IMR-90 (cell line): ENCODE data around the gene RNF217. TPM values are rescaled to one million over a fixed set of nuclear protein-coding genes. Genes with fewer than 3 reads are reported as not detected.
A peak's percentile ranks its signal among the peaks of the same experiment; 100 is the strongest.

Source experiments
- ATAC-seq: fragments of 200-7000 bp; cut with Tn5 transposase; 2 replicates; pipeline ENCODE4 v1.9.1; 2020; ENCODE audit warnings: low read depth, mild to moderate bottlenecking, moderate library complexity
- BruUV-seq: library from RNA; stranded (reverse); fragments of 400-500 nt; replicated peaks from 2 replicates; lab custom pipeline; 2021; lab: Mats Ljungman, UMichigan
- CTCF ChIA-PET: fragments of 300-600 bp; formaldehyde crosslinking; extraction: SDS; loops from one replicate; lab custom pipeline; 2021; ENCODE audit warnings: antibody characterized with exemption; lab: Yijun Ruan, JAX
- POLR2A ChIA-PET: fragments of 300-600 bp; sonication (Branson Sonifier 250); formaldehyde crosslinking; loops from one replicate; lab custom pipeline; 2022; ENCODE audit warnings: antibody characterized with exemption; ENCODE audit not compliant: unreplicated experiment; lab: Charles Lee
- DNase-seq: peaks from one replicate; pipeline ENCODE4 v3.0.0; 2013
- H2AFZ ChIP-seq: replicated peaks from 2 replicates; pipeline ENCODE3; 2013; ENCODE audit warnings: low read length, mild to moderate bottlenecking; ENCODE audit not compliant: poor library complexity
- H2AK5ac ChIP-seq: 2 replicates; pipeline ENCODE4 v1.6.1; 2013; ENCODE audit warnings: low read depth, low read length, inconsistent platforms
- H2AK9ac ChIP-seq: replicated peaks from 2 replicates; pipeline ENCODE3; 2013; ENCODE audit warnings: mild to moderate bottlenecking, low read depth, low read length, moderate library complexity; ENCODE audit not compliant: poor library complexity
- H2BK120ac ChIP-seq: 2 replicates; pipeline ENCODE4 v1.6.1; 2013; ENCODE audit warnings: low read depth, low read length, inconsistent platforms
- H2BK15ac ChIP-seq: 3 replicates; pipeline ENCODE4 v1.6.1; 2013; ENCODE audit warnings: low read depth, low read length, inconsistent platforms
- H2BK20ac ChIP-seq: 2 replicates; pipeline ENCODE4 v1.6.1; 2013; ENCODE audit warnings: low read depth, mild to moderate bottlenecking, inconsistent platforms, low read length, moderate library complexity
- H2BK5ac ChIP-seq: 2 replicates; pipeline ENCODE4 v1.6.1; 2013; ENCODE audit warnings: mild to moderate bottlenecking, low read depth, low read length, inconsistent platforms; ENCODE audit not compliant: poor library complexity, severe bottlenecking
- H3K14ac ChIP-seq: replicated peaks from 2 replicates; pipeline ENCODE4 v1.6.1; 2013; ENCODE audit warnings: low read depth, low read length, inconsistent platforms
- H3K18ac ChIP-seq: 2 replicates; pipeline ENCODE4 v1.6.1; 2013; ENCODE audit warnings: low read depth, low read length, control low read depth
- H3K23ac ChIP-seq: 2 replicates; pipeline ENCODE4 v1.6.1; 2013; ENCODE audit warnings: low read depth, low read length, inconsistent platforms
- H3K27ac ChIP-seq: 2 replicates; pipeline ENCODE4 v1.5.1; 2013; ENCODE audit warnings: mild to moderate bottlenecking, control low read depth, low read length; ENCODE audit not compliant: insufficient read depth
- H3K27me3 ChIP-seq: 2 replicates; pipeline ENCODE4 v1.6.1; 2013; ENCODE audit warnings: low read length; ENCODE audit not compliant: control insufficient read depth, insufficient read depth
- H3K36me3 ChIP-seq: 2 replicates; pipeline ENCODE4 v1.6.1; 2013; ENCODE audit warnings: low read length, mixed read lengths; ENCODE audit not compliant: control insufficient read depth, insufficient read depth
- H3K4ac ChIP-seq: 2 replicates; pipeline ENCODE4 v1.6.1; 2013; ENCODE audit warnings: low read depth, low read length, inconsistent platforms
- H3K4me1 ChIP-seq: 2 replicates; pipeline ENCODE4 v1.6.1; 2013; ENCODE audit warnings: low read length, mixed read lengths; ENCODE audit not compliant: control insufficient read depth, insufficient read depth
- H3K4me2 ChIP-seq: 2 replicates; pipeline ENCODE4 v1.6.1; 2013; ENCODE audit warnings: low read depth, mild to moderate bottlenecking, control low read depth, low read length, moderate library complexity
- H3K4me3 ChIP-seq: 2 replicates; pipeline ENCODE4 v1.5.1; 2013; ENCODE audit warnings: low read depth, mild to moderate bottlenecking, control low read depth, low read length, moderate library complexity; ENCODE audit not compliant: insufficient read depth
- H3K56ac ChIP-seq: 2 replicates; pipeline ENCODE4 v1.6.1; 2013; ENCODE audit warnings: low read length, inconsistent platforms; ENCODE audit not compliant: insufficient read depth; ENCODE audit errors: extremely low read depth
- H3K79me1 ChIP-seq, 2 experiments: 2 replicates each; pipeline ENCODE4 v1.6.1; 2013; ENCODE audit warnings: low read length in 2 of 2, inconsistent platforms in 1 of 2, low read depth in 1 of 2
- H3K9ac ChIP-seq: 2 replicates; pipeline ENCODE4 v1.6.1; 2013; ENCODE audit warnings: low read depth, low read length, control low read depth
- H3K9me1 ChIP-seq: 2 replicates; pipeline ENCODE4 v1.6.1; 2013; ENCODE audit warnings: low read length, inconsistent platforms; ENCODE audit not compliant: insufficient read depth
- H3K9me3 ChIP-seq: 2 replicates; pipeline ENCODE4 v1.6.1; 2013; ENCODE audit warnings: low read length; ENCODE audit not compliant: control insufficient read depth, insufficient read depth
- H4K20me1 ChIP-seq: 2 replicates; pipeline ENCODE4 v1.6.1; 2013; ENCODE audit warnings: low read length, inconsistent platforms; ENCODE audit not compliant: insufficient read depth
- H4K5ac ChIP-seq: 2 replicates; pipeline ENCODE4 v1.6.1; 2013; ENCODE audit warnings: mild to moderate bottlenecking, low read depth, low read length, control low read depth
- H4K8ac ChIP-seq, 2 experiments: 2 replicates each; pipeline ENCODE4 v1.6.1; 2013; ENCODE audit warnings: low read depth in 2 of 2, low read length in 2 of 2, control low read depth in 1 of 2, inconsistent platforms in 1 of 2
- H4K91ac ChIP-seq: 2 replicates; pipeline ENCODE4 v1.6.1; 2013; ENCODE audit warnings: low read depth, low read length, inconsistent platforms; ENCODE audit not compliant: insufficient read depth
- CEBPB ChIP-seq: IDR thresholded peaks from 2 replicates; pipeline ENCODE4 v1.6.1; 2012; ENCODE audit warnings: low read depth, low read length, improper control_type of control experiment
- CTCF ChIP-seq: conservative IDR thresholded peaks from 2 replicates; pipeline ENCODE4 v1.5.1; 2012; ENCODE audit warnings: mild to moderate bottlenecking, low read depth, low read length, improper control_type of control experiment
- MAZ ChIP-seq: IDR thresholded peaks from 2 replicates; pipeline ENCODE4 v1.6.1; 2012; ENCODE audit warnings: low read depth, mild to moderate bottlenecking, low read length, improper control_type of control experiment, moderate library complexity, borderline replicate concordance
- WGBS, 2 experiments: methylation state at CpG; one replicate each; pipeline versions ENCODE4 v1.1.5 to v1.1.7; 2013; ENCODE audit warnings: missing lambda C conversion rate in 2 of 2; ENCODE audit not compliant: insufficient read length in 1 of 2; ENCODE audit errors: extremely low coverage in 2 of 2; 5-methylcytosine and 5-hydroxymethylcytosine counted together
- dilution Hi-C: fragments of 300-500 bp; cut with HindIII; formaldehyde crosslinking; loops from one replicate; pipeline ENCODE4 v1.14.3; 2018; ENCODE audit warnings: low sequenced_read_pairs; ENCODE audit not compliant: unreplicated experiment
- in situ Hi-C: fragments of 300-500 bp; cut with MboI; formaldehyde crosslinking; loops from 3 replicates; pipeline ENCODE4 v1.14.3; 2019; ENCODE audit warnings: low sequenced_read_pairs, inconsistent platforms, mixed read lengths
- intact Hi-C: fragments of 100-400 bp; cut with micrococcal nuclease; formaldehyde crosslinking; loops from 2 replicates; pipeline ENCODE4 v1.10.0; 2022
- polyA plus RNA-seq, 3 experiments: library from polyadenylated mRNA; depleted of rRNA; stranded (reverse); fragments of >200 nt; gene quantifications; 2 replicates each; pipeline ENCODE4 v1.2.3, GENCODE V29; 2012; ENCODE audit warnings: low replicate concordance in 1 of 3
- total RNA-seq: library from RNA; depleted of rRNA; stranded (reverse); fragments of >200 nt; gene quantifications from 2 replicates; pipeline ENCODE4 v1.2.3, GENCODE V29; 2012

The RNF217 gene
- total and polyA plus RNA-seq, 2 of the 4 experiments (the other 2 are of a cell fraction): 11.7 to 20.4 TPM

GRCh38 chr6:125102411-125102810, 140.2 kb downstream of the RNF217 start:
- WGBS, 2 experiments: no CpG with 5 or more reads among the region's 3 CpGs
- Histone ChIP-seq H3K9me1 (peaks cover 9% of the 10 kb centered on the region), H3K4me1 (peaks cover 26% of the 10 kb centered on the region), H4K20me1 (no peaks in the 10 kb centered on the region), H2AFZ (no peak overlapping the region), H3K36me3 (no peaks in the 10 kb centered on the region), H3K4ac (peak overlapping the region; percentile 99), H3K27ac (peak overlapping the region; percentile 89), H2BK15ac (peak overlapping the region; percentile 99), H3K4me2 (no peak overlapping the region), H2BK20ac (peak overlapping the region; percentile 100), H3K9me3 (no peaks in the 10 kb centered on the region), H2AK5ac (no peak overlapping the region), H3K56ac (peak overlapping the region; percentile 91), H4K8ac (peak overlapping the region; percentile 95), H3K27me3 (no peaks in the 10 kb centered on the region), H3K9ac (peak overlapping the region; percentile 72; the same call in 1 of the 2 replicates), H3K4me3 (no peak overlapping the region), H3K79me1 (peaks cover 0 to 9% of the 10 kb centered on the region in 2 experiments; a peak in 2 of 4 replicates), H3K14ac (peak overlapping the region; percentile 38; the same call in 1 of the 2 replicates), H2BK5ac (peak overlapping the region; percentile 100), H2AK9ac (no peak overlapping the region), H3K18ac (peak overlapping the region; percentile 100), H3K23ac (peak overlapping the region; percentile 97), H4K91ac (peak overlapping the region; percentile 99), H2BK120ac (peak overlapping the region; percentile 100), H4K5ac (peak overlapping the region; percentile 100)
- peak; percentile 10 for DNase-seq
- ChIA-PET POLR2A (no interaction called here), CTCF (interaction anchor here (0.6 kb wide), 1 partner anchor 908 kb away, joined by 4 read pairs; no protein-coding TSS in a partner anchor)
- intact Hi-C loops (loop anchor here (5.0 kb wide), 1 partner anchor 200 kb away; the partner anchor contains the start of gene HDDC2), in situ Hi-C loops (loop anchor here (25.0 kb wide), 1 partner anchor 140 kb away; the partner anchor contains the start of gene RNF217), dilution Hi-C loops (no loop called here)
- BruUV-seq: no TSS peak
- TF ChIP-seq MAZ (no peak), CEBPB (peak; percentile 25; the same call in 1 of the 2 replicates), CTCF (no peak)
- ATAC-seq: no peak
